ENCODE results near the gene TTC27.

DNA sequence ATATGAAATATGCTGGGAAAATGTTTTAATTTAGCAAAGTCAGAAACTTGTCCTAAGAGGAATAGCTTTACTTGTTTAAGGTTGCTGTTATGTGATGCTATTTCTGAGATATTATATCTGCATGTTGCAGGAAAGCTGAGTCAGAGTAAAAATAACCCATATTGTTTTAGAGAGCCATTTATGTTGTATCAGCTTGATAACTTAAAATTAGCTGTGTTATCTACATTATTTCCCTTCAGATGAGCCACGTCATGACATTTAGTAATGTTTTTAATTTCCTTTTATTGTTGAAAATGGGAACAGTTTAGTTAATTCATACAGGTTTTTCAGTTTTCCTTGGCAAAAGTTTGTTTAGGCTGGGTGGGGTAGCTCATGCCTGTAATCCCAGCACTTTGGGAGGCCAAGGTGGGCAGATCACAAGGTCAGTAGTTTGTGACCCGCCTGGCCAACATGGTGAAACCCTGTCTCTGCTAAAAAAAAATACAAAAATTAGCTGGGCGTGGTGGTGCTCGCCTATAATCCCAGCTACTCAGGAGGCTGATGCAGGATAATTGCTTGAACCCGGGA lies 55.8 kb downstream of the TTC27 start:
- TF ChIP-seq CTCF (IDR thresholded peaks at IDR 0.05 in 4 of 5, conservative IDR thresholded peaks at IDR 0.05 in 1 of 5): no peak
- TF ChIP-seq POLR2A (IDR thresholded peaks at IDR 0.05): no peak

Measured in gastrocnemius medialis (tissue), 4 donors.